ENCODE results near the gene CD8B. TPM values are rescaled to one million over a fixed set of nuclear protein-coding genes. Genes with fewer than 3 reads are reported as not detected.

The CD8B gene
- total RNA-seq, 1 donor from 2014 or later: not detected

- no peak for DNase-seq
Measured at GRCh38 chr2:86768189-86768949, 93.3 kb downstream of the CD8B start.

Other genes with a start within 250 kb of the CD8B start
- gene RNF103, start 238.0 kb downstream of the CD8B start, total RNA-seq: 48.5 TPM
- gene RMND5A, start 141.6 kb downstream of the CD8B start, total RNA-seq: 83.0 TPM
- 1.1 TPM for gene CD8A, start 71.0 kb downstream of the CD8B start, total RNA-seq
- gene RGPD1, start 80.2 kb upstream of the CD8B start, total RNA-seq: 0.16 TPM
- 6.2 TPM for gene PLGLB1, start 160.0 kb upstream of the CD8B start, total RNA-seq

All from occipital lobe (tissue), 2 donors.